GM18511 (cell line): Measurements from ENCODE around the gene ECE1.

Experiments used
- ATAC-seq: cut with Tn5 transposase; IDR thresholded peaks from one replicate; pipeline ENCODE4 v1.9.1; 2021; ENCODE audit warnings: mild to moderate bottlenecking, moderate library complexity; ENCODE audit not compliant: unreplicated experiment

Gene ECE1

DNA sequence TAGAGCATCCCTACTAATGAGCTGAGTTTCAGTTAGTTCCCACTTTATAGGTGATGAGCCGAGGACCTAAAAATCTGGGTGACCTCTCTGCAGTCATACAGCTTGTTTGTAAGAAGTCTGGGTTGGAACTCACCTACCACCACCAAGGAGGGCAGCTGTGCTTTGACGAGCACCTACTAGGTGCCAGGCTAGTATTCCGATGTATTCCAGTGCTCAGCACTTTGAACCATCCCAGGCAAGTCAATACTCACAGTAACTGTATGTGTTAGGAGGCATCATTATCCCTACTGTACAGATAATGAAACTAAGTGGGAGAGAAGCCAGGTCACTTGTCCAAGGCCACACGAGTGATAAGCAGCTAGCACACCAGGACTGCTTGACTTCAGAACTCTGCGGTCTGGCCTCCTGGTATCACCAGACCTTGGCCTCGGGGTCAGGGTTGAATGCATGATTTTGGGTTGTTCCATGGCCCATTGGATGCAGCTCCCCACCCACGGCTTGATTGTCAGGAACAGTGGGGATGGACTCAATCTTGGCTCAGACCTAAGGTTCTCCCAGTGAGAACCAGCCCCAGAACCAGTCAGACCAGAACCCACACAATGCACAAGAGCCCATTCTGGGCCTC is 20.7 kb downstream of the ECE1 start:
- no peak for ATAC-seq

DNA sequence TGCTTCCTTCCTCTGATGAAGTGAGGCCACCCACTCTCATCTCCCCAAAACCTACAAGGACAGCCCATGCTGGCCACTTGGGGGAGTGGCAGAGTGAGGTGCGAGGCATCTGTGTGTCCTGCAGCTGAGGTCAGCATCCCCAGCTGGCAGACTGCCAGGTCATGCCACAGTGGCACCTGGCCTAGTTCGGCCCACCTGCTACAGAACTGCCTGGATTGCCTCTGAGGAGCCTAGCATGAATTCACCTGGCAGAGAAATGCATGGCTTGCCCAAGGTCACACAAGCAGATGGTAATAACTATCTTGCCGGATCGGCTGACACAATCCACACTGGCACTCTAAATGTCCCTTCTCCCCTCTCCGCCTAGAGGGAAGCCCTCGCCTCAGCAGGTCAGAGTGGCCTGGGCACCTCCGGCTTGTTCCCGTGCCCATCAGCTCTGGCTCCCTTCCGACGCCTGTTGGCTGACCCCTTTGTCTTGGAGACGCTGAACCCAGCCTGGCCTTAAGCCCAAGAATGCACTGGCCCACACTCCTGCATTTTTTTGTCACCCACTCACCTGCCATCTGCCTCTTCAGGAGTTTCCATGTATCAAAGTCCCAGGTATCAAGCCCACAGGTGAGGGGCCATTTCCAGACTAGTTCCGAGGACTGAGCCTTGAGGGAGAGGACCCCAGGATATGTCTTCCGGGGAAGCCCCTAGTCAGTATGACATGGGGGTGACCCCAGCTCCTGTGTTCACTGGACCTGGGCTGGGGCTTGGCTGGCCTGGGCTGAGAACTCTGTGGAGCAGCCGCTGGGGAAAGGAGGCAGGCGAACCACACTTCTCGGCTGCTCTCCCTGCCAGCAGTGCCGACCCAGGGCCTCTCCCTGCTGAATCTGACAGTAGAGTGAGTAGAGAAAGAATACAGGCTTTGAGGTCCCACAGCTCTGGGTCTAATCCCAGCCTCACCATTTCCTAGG is 21.7 kb downstream of the ECE1 start:
- ATAC-seq = no peak

GRCh38 chr1:21267191-21268077 is 22.8 kb downstream of the ECE1 start:
- no peak for ATAC-seq

DNA sequence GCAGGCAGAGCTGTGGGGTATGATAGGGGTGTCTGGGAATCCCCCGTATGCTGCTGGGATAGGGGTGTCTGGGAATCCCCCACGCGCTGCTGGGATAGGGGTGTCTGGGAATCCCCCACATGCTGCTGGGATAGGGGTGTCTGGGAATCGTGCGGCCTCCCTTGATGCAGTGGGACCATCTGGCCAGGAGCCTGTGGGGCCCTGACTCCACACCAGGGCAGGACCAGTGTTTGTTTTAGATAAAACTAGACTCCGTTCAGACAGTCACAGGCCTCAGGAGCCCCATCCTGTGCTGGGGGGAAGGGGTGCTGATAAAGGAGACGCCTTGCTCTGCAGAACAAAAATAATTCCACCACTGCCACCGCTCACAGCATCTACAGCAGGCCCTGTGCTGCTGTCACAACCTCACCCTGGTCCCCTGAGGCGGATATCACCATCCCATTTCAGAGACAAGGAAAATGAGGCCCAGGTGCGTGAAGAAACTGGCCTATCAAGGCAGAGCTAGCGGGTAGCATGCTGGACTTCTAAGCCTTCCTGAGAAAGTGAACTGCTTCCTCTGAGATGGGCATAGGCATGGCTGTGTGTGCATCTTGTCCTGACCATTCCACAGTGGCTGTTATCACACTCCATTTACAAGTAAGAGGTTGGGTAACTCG is 24.0 kb downstream of the ECE1 start:
- no peak for ATAC-seq

- no peak for ATAC-seq
Observed at GRCh38 chr1:21265644-21266043, 24.6 kb downstream of the ECE1 start.

- ATAC-seq = no peak
Observed at GRCh38 chr1:21264898-21265297, 25.4 kb downstream of the ECE1 start.

- no peak for ATAC-seq
Observed at GRCh38 chr1:21263653-21264225, 26.5 kb downstream of the ECE1 start.

DNA sequence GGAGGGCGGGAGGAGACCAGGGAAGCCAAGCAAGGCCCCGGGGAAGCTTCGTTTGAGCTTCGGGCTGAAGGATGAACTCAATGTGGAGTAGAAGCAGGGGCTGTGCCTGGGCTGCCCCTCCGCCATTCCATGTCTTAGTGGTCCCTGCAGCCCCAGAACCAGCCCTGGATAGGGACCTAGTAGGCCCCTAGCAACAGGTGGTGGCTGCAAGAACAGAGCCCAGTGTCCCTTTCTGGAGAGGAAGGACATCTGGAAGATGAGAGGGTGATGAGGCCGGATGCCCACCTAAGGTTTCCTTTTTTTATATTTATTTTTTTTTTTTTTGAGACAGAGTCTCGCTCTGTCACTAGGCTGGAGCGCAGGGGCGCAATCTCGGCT is 27.2 kb downstream of the ECE1 start:
- ATAC-seq = no peak

DNA sequence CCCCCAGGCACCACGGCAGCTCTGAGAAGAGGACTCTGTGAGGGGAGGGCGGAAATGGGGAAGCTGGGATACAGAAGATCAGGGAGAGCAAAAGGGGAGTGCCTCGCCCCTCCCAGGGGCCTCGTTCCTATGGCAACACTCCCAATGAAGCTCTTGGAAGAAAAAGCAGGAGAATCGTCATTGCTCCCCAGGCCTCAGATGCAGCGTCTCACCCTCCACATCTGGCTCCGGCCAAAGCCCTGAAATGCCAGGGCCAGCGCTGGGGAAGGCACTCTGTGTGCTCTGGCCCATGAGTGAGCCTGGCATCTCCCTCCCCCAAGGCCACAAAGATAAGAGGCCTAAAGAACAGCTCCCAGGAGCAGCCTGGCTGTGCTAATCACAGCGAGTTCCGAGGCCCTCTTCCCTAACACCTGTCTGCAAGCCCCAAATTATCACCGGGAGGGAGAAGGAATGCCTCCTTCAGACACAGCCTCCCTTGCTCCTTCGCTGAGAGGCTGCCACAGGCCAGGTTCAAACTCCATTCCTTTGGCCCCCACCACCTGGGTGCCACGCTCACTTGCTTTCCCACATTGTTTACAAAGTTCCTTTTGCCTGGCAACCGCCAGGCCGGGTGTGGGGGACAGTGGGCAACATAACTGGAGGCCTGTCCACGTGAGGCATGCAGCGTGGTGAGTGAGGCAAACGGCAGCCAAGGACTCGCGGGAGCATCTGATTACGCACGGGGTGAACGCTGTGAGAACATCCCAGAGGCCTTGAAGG is 27.8 kb downstream of the ECE1 start:
- ATAC-seq = no peak

DNA sequence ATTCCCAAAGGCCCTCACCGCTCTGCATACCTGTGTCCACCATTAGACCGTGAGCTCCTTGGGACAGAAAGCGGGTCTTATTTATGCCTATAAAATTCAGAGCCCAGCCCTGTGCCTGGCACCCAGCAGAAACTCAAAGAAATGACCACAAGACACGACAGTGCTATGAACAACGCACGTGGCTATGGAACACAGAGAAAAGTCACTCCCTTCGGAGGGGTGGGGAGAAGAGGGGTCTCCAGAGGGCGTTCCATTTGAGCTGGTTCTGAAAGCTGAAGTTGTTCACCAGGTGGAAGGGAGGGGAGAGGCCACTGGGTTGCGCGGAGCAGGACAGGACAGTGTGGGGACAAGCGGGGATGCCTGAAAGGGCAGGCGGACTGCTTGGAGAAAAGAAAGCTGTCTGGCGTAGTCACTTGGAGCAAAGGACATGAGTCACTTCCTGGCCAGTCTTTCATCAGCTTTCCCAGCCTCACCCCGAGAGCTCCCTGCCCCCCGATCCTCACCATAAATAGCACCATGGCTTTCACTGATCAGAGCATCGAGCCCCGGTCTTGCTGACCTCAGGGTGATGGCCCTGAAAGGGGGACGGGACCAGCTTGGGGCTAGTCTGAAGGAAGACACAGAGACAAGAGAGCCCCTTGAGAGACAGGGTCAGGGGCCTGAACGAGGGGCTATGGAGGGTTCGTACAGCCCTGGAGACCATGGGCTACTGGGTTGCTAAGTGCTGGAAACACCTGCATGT is 28.5 kb downstream of the ECE1 start:
- no peak for ATAC-seq

GRCh38 chr1:21260405-21261125 is 29.7 kb downstream of the ECE1 start:
- no peak for ATAC-seq

DNA sequence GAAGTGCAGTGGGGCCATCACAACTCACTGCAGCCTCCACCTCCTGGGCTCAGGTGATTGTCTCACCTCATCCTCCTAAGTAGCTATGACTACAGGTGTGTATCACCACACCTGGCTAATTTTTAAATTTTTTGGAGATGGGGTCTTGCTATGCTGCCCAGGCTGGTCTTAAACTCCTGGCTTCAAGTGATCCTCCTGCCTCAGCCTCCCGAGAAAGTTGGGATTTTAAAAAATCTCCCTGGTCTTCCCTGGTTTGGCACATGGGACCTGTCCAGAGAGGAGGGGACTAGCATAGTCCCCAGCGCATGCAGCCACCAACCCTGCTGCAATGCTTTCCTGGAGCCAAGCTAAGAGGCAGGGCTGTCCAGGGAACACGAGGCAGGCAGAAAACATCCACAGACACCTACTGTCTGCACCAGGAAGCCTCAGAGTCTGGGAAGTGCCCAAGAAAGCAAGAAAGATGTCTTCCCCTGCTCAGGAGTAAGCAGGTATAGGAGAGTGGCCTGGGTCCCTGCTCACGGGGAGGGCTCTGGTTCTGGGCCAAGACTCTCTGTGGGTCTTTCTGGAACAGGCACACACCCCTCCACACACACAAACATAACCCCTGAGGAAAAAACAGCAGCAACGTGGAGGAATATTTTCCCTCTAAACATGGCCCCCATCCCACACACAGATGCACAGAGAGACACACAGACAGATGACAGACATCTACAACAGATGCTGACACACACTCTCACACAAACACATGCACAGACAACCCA is 30.8 kb downstream of the ECE1 start:
- no peak for ATAC-seq

DNA sequence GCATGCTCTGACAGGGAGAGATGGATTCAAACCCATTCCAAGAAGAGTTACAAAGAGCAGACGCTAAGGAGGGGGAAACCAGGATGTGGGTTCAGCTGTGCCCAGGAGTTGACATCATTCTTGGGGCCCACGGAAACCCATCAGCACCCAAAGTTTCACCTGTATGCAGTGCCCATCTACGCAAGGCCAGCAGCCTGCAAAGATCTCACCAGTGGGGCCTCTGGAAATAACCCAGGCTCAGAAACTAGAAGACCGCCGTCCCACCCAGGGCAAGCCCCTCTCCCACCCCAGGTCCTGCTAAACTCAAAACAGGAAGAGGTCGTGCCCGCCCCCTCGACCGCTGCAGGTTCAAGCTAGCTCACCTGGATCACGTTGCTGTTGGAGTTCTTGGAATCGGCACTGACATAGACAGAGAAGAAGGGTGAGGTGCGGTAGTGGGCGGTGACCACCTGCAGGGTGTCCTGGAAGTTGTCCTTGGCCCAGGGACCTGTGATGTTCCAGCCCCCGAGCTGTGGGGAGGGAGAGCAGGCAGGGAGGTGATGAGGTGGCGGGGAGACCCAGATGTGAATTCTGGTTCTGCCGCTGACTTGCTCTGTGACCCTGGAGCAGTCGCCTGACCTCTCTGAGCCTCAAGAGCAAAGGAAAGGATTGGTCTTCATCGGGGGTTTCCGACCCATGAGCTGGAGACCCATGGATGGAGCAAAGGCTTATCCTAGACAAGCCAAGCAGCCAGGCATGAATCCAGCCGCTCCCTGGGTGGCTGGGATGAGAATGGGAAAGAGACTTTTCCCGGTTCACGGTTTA is 31.7 kb downstream of the ECE1 start:
- no peak for ATAC-seq

- ATAC-seq = no peak
Observed at GRCh38 chr1:21257431-21258135, 32.7 kb downstream of the ECE1 start.

DNA sequence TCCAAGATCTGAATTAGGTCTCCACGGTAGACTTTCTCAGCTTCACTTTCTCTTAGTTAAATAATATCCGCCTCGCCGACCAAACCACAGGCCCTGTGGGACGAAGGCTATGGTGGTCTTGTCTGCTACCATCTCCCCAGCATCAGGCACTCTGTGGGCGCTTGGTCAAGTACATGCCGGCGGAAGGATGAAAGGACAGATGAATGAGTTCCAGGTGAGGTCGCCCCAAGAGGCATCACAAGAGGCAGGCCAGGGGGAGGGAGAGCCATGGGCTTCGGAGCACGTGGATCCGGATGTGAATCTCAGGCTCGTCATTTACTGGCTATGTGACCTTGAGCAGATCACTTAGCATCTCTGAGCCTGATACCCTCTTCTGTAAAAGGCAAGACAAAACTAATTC is 33.5 kb downstream of the ECE1 start:
- no peak for ATAC-seq

DNA sequence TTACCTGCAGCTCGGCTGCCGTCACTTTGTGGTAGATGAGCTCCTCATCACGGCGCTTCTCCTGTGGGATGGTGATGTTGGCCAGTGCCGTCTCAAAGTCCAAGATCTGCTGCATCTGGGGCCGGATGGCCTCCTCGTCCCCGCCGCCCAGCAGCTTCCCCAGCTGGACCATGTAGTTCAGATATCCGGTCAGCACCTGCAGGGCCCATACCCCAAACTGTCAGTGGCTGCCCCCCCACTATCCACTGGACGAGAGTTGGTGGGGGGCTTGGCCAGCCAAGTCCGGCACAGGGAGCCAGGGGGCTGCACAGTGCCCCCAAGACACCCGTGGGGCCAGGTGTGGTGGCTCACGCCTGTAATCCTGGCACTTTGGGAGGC is 34.3 kb downstream of the ECE1 start:
- ATAC-seq = no peak
